Ovary (tissue), 3 donors: Measurements from ENCODE around the gene NOL9.

Experiments used
- CTCF ChIP-seq, 3 donors: fragments of 450-650 bp in 2 of 3; fragments of 200-600 bp in 1 of 3; IDR thresholded peaks; one replicate each; pipeline versions ENCODE4 v1.5.1 to v1.8.0; 2016 to 2022; ENCODE audit warnings: antibody characterized with exemption in 3 of 3, mild to moderate bottlenecking in 1 of 3
- EP300 ChIP-seq: sonication (generic); formaldehyde crosslinking; IDR thresholded peaks from one replicate; pipeline ENCODE4 v1.6.1; 2017; ENCODE audit warnings: antibody characterized with exemption
- donor health status: DM: no; HTN: no; CAD: no.

DNA sequence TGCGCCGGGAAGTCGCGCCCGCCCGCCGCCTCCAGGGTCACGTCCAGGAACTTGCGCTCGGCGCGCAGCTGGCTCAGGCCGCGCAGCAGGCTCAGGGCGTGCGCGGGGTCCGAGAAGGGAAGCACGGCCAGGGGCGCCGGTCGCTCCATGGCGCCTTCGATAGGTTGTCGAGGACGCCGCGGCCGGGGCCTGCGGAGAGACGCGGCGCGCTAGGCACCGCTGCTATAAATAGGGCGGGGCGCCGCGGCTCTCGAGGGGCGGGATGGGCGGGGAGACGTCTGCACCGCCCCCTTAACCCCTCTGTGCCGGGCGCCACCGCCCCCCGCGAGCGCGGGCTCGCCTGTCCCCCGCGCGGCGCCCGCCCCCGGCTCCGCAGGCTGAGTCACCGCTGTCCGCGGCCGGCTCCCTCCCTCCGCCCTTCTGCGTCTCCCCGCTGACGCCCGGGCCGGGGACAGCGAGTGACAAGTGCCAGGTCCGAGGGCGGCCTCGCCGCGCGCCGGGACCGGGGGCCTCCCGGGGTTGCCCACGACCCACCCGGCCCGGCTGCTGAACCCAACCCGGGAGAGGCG lies 48.4 kb upstream of the NOL9 start, which contains the start of gene KLHL21:
- TF ChIP-seq EP300 (no peak), CTCF (IDR thresholded peaks at IDR 0.05) (no peak)
